CD4-positive, alpha-beta memory T cell (primary cell): ENCODE results near the gene SLC35A2. TPM values are rescaled to one million over a fixed set of nuclear protein-coding genes. Genes with fewer than 3 reads are reported as not detected.

Experiments
- CTCF ChIA-PET: fragments of 350-600 bp; sonication (Branson Sonifier 250); formaldehyde crosslinking; loops from one replicate; lab custom pipeline; 2021; ENCODE audit warnings: inconsistent platforms; ENCODE audit not compliant: partially characterized antibody; lab: Charles Lee
- POLR2A ChIA-PET: fragments of 350-600 bp; sonication (Branson Sonifier 250); formaldehyde crosslinking; loops from one replicate; lab custom pipeline; 2021; ENCODE audit not compliant: partially characterized antibody; lab: Charles Lee
- DNase-seq, 5 donors: peaks; one replicate each; pipeline versions ENCODE4 v3.0.0 to v3.0.0-alpha.2; 2020 to 2022; ENCODE audit warnings: mixed read lengths in 1 of 5
- H3K27ac ChIP-seq: one replicate; pipeline ENCODE4 v1.7.0; 2013; ENCODE audit warnings: low read depth, low read length
- H3K27me3 ChIP-seq: 2 replicates; pipeline ENCODE4 v1.7.0; 2013; ENCODE audit warnings: mild to moderate bottlenecking, low read length, moderate library complexity; ENCODE audit not compliant: insufficient read depth
- H3K36me3 ChIP-seq: 2 replicates; pipeline ENCODE4 v1.7.0; 2013; ENCODE audit warnings: mild to moderate bottlenecking, low read length, moderate library complexity; ENCODE audit not compliant: insufficient read depth
- H3K4me1 ChIP-seq: 2 replicates; pipeline ENCODE4 v1.7.0; 2013; ENCODE audit warnings: mild to moderate bottlenecking, low read length, moderate library complexity; ENCODE audit not compliant: insufficient read depth
- H3K4me3 ChIP-seq, 2 donors: one replicate each; pipeline ENCODE4 v1.7.0; 2013; ENCODE audit warnings: low read length in 2 of 2, mild to moderate bottlenecking in 1 of 2
- H3K9me3 ChIP-seq, 2 donors: one replicate each; pipeline ENCODE4 v1.7.0; 2013; ENCODE audit warnings: low read length in 2 of 2, control low read depth in 1 of 2; ENCODE audit not compliant: control insufficient read depth in 1 of 2
- H3K27ac Mint-ChIP-seq, 7 donors: one replicate each; pipeline ENCODE4 v1.8.0; 2020 to 2021; ENCODE audit warnings: mixed read lengths in 7 of 7, mild to moderate bottlenecking in 6 of 7, inconsistent platforms in 3 of 7, moderate library complexity in 3 of 7
- H3K27me3 Mint-ChIP-seq, 2 donors: one replicate each; pipeline ENCODE4 v1.8.0; 2020 to 2021; ENCODE audit warnings: mixed read lengths in 2 of 2
- H3K36me3 Mint-ChIP-seq, 2 donors: one replicate each; pipeline ENCODE4 v1.8.0; 2020 to 2021; ENCODE audit warnings: mixed read lengths in 2 of 2, inconsistent platforms in 1 of 2, mild to moderate bottlenecking in 1 of 2
- H3K4me1 Mint-ChIP-seq, 4 donors: one replicate each; pipeline ENCODE4 v1.8.0; 2020 to 2021; ENCODE audit warnings: mixed read lengths in 4 of 4, mild to moderate bottlenecking in 1 of 4
- H3K4me3 Mint-ChIP-seq, 8 donors: one replicate each; pipeline ENCODE4 v1.8.0; 2020 to 2021; ENCODE audit warnings: mixed read lengths in 8 of 8, mild to moderate bottlenecking in 7 of 8, moderate library complexity in 6 of 8, inconsistent platforms in 3 of 8
- H3K9me3 Mint-ChIP-seq, 8 donors: one replicate each; pipeline ENCODE4 v1.8.0; 2020 to 2021; ENCODE audit warnings: mixed read lengths in 8 of 8, mild to moderate bottlenecking in 5 of 8, inconsistent platforms in 3 of 8, moderate library complexity in 1 of 8
- intact Hi-C: fragments of 100-400 bp; cut with micrococcal nuclease; formaldehyde crosslinking; loops from one replicate; pipeline ENCODE4 v1.15.1; 2023
- polyA plus RNA-seq, 2 donors: library from polyadenylated mRNA; unstranded; fragments of 300-500 nt; fragmentation: Illumina TruSeq; gene quantifications; one replicate each; pipeline ENCODE4 v1.2.3, GENCODE V29; 2021
- total RNA-seq, 2 experiments: library from RNA; stranded (reverse); gene quantifications; one replicate each; pipeline ENCODE4 v1.2.3, GENCODE V29; 2021

SLC35A2 gene
- total and polyA plus RNA-seq, 4 experiments from 2014 or later: 11.8 to 15.8 (median 14.1) TPM

GRCh38 chrX:48939524-48940228 is 28.2 kb upstream of the SLC35A2 start:
- intact Hi-C loops: loop anchor here (1.0 to 2.0 kb wide), 2 partner anchors 17 to 291 kb away; partner anchors contain the start of gene OTUD5
- Histone ChIP-seq H3K27ac (peak overlapping the region; percentile 94), H3K4me3 (peak overlapping the region in 1 of 2 donors; percentile 41), H3K36me3 (no peaks in the 10 kb centered on the region), H3K4me1 (peaks cover 98% of the 10 kb centered on the region), H3K27me3 (no peaks in the 10 kb centered on the region), H3K9me3 (no peaks in the 10 kb centered on the region)
- peak; percentile 43 to 61 (median 54) for DNase-seq
- Mint-ChIP-seq H3K4me3 (peak overlapping the region; percentile 71 to 87 (median 80)), H3K36me3 (peaks cover 6 to 46% of the 10 kb centered on the region in 2 donors), H3K27ac (peak overlapping the region; percentile 92 to 99 (median 96)), H3K27me3 (no peaks in the 10 kb centered on the region), H3K9me3 (peaks cover 0 to 7% (median 0%) of the 10 kb centered on the region in 8 donors), H3K4me1 (peaks cover 69 to 97% (median 85%) of the 10 kb centered on the region in 4 donors)
- ChIA-PET POLR2A (interaction anchor here (1.0 to 11.3 kb wide), 16 partner anchors 10 to 291 kb away, joined by 3 to 235 read pairs (median 6); partner anchors contain the start of genes GRIPAP1, HDAC6, OTUD5 and PIM2), CTCF (interaction anchor here (0.8 to 4.2 kb wide), 7 partner anchors 9 to 291 kb away, joined by 3 to 23 read pairs (median 3); partner anchors contain the start of gene SLC35A2)

- POLR2A ChIA-PET: interaction anchor here (1.1 to 11.3 kb wide), 16 partner anchors 9 to 291 kb away, joined by 3 to 235 read pairs (median 6); partner anchors contain the start of genes GRIPAP1, HDAC6, OTUD5 and PIM2
Observed at GRCh38 chrX:48938721-48939425, 27.4 kb upstream of the SLC35A2 start.

GRCh38 chrX:48937054-48937907 is 25.8 kb upstream of the SLC35A2 start:
- CTCF ChIA-PET: interaction anchor here (0.9 to 4.2 kb wide), 14 partner anchors 9 to 289 kb away, joined by 3 to 23 read pairs (median 8); partner anchors contain the start of genes PIM2, PQBP1 and TIMM17B

More at GRCh38 chrX:48938721-48939425, 27.4 kb upstream of the SLC35A2 start:
- Histone ChIP-seq H3K4me3 (peak overlapping the region; percentile 3 to 41), H3K27me3 (no peaks in the 10 kb centered on the region), H3K9me3 (no peaks in the 10 kb centered on the region), H3K4me1 (peaks cover 98% of the 10 kb centered on the region), H3K27ac (peak overlapping the region; percentile 94), H3K36me3 (peaks cover 2% of the 10 kb centered on the region)
- H3K27me3 Mint-ChIP-seq: no peaks in the 10 kb centered on the region
- H3K9me3 Mint-ChIP-seq: peaks cover 0 to 7% (median 0%) of the 10 kb centered on the region in 8 donors
- H3K4me1 Mint-ChIP-seq: peaks cover 72 to 98% (median 89%) of the 10 kb centered on the region in 4 donors
- intact Hi-C loops: loop anchor here (1.0 to 2.0 kb wide), 2 partner anchors 18 to 291 kb away; partner anchors contain the start of gene OTUD5
- CTCF ChIA-PET: interaction anchor here (0.8 to 4.2 kb wide), 6 partner anchors 10 to 291 kb away, joined by 3 to 23 read pairs (median 8); no protein-coding TSS in a partner anchor
- H3K36me3 Mint-ChIP-seq: peaks cover 14 to 54% of the 10 kb centered on the region in 2 donors
- peak; percentile 73 to 88 (median 78) for DNase-seq
- H3K27ac Mint-ChIP-seq: peak overlapping the region; percentile 92 to 99 (median 96)
- peak overlapping the region; percentile 71 to 87 (median 80) for H3K4me3 Mint-ChIP-seq

DNA sequence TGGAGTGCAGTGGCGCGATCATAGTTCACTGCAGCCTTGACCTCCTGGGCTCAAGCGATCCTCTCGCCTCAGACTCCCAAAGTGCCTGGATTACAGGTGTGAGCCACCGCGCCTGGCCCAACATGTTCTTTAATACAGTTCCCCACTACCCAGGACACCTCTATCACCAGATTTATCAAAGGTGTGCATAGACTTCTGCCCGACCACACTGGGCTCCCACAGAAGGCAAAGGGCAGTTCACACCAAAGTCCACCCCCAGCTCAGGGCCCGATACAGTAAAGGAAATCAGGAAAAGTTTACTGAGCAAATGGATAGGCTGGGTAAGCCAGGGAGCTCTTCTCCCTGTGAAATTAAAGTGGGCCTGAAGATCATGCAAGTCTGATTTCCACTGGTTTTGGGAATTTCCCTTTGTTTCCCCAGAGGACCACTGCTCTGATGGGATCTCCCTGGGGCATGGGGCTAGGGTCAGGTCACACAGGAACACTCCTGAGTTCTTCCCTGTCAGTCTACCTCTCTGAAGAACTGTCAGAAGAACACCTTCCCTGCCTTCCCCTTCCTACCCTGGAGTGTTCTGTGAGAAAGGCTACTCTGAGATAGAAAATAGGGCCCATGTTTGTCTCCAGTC is 25.1 kb upstream of the SLC35A2 start:
- H3K27ac ChIP-seq: peak overlapping the region; percentile 94
- H3K27ac Mint-ChIP-seq: peak overlapping the region; percentile 92 to 99 (median 96)
- POLR2A ChIA-PET: interaction anchor here (0.9 to 11.3 kb wide), 17 partner anchors 9 to 253 kb away, joined by 3 to 235 read pairs (median 10); partner anchors contain the start of genes GRIPAP1, KCND1, OTUD5 and PIM2
- intact Hi-C loops: loop anchor here (1.0 to 2.0 kb wide), 4 partner anchors 9 to 305 kb away; partner anchors contain the start of gene PIM2
- DNase-seq: no peak
- peaks cover 56 to 83% (median 73%) of the 10 kb centered on the region in 4 donors for H3K4me1 Mint-ChIP-seq
- H3K36me3 ChIP-seq: peaks cover 5% of the 10 kb centered on the region
- H3K27me3 ChIP-seq: no peaks in the 10 kb centered on the region
- H3K36me3 Mint-ChIP-seq: peaks cover 20 to 43% of the 10 kb centered on the region in 2 donors
- H3K9me3 ChIP-seq: no peaks in the 10 kb centered on the region
- peaks cover 85% of the 10 kb centered on the region for H3K4me1 ChIP-seq
- CTCF ChIA-PET: interaction anchor here (0.9 to 4.2 kb wide), 12 partner anchors 10 to 288 kb away, joined by 3 to 23 read pairs (median 10); partner anchors contain the start of genes PIM2, PQBP1 and TIMM17B
- peaks cover 0 to 5% (median 0%) of the 10 kb centered on the region in 8 donors for H3K9me3 Mint-ChIP-seq
- H3K4me3 ChIP-seq: peak overlapping the region in 1 of 2 donors; percentile 58
- H3K27me3 Mint-ChIP-seq: no peaks in the 10 kb centered on the region
- H3K4me3 Mint-ChIP-seq: peak overlapping the region; percentile 73 to 87 (median 83)

More at GRCh38 chrX:48937054-48937907, 25.8 kb upstream of the SLC35A2 start:
- H3K4me1 Mint-ChIP-seq: peaks cover 63 to 91% (median 80%) of the 10 kb centered on the region in 4 donors
- H3K27ac Mint-ChIP-seq: peak overlapping the region; percentile 92 to 99 (median 96)
- peak overlapping the region; percentile 73 to 87 (median 83) for H3K4me3 Mint-ChIP-seq
- Histone ChIP-seq H3K9me3 (no peaks in the 10 kb centered on the region), H3K27me3 (no peaks in the 10 kb centered on the region), H3K4me1 (peaks cover 93% of the 10 kb centered on the region), H3K36me3 (peaks cover 5% of the 10 kb centered on the region), H3K27ac (peak overlapping the region; percentile 94), H3K4me3 (peak overlapping the region; percentile 29 to 58)
- intact Hi-C loops: loop anchor here (1.0 to 2.0 kb wide), 4 partner anchors 8 to 306 kb away; partner anchors contain the start of gene PIM2
- no peaks in the 10 kb centered on the region for H3K27me3 Mint-ChIP-seq
- H3K9me3 Mint-ChIP-seq: peaks cover 0 to 7% (median 0%) of the 10 kb centered on the region in 8 donors
- POLR2A ChIA-PET: interaction anchor here (0.6 to 11.3 kb wide), 20 partner anchors 9 to 254 kb away, joined by 3 to 235 read pairs (median 6); partner anchors contain the start of genes GRIPAP1, HDAC6, KCND1 and OTUD5
- peak; percentile 92 to 95 (median 92) for DNase-seq
- peaks cover 20 to 49% of the 10 kb centered on the region in 2 donors for H3K36me3 Mint-ChIP-seq

GRCh38 chrX:48935301-48935670 is 23.8 kb upstream of the SLC35A2 start:
- no peak for DNase-seq
- ChIA-PET CTCF (interaction anchor here (2.8 kb wide), 1 partner anchor 43 kb away, joined by 17 read pairs; no protein-coding TSS in a partner anchor), POLR2A (interaction anchor here (1.5 to 11.3 kb wide), 3 partner anchors 8 to 22 kb away, joined by 4 to 235 read pairs (median 10); partner anchors contain the start of gene PIM2)
- Mint-ChIP-seq H3K27ac (peak overlapping the region; percentile 95 to 99 (median 97)), H3K36me3 (peaks cover 21 to 49% of the 10 kb centered on the region in 2 donors), H3K4me3 (peak overlapping the region in 6 of 8 donors; percentile 39 to 80 (median 70)), H3K9me3 (peaks cover 0 to 5% (median 0%) of the 10 kb centered on the region in 8 donors), H3K4me1 (peaks cover 49 to 75% (median 65%) of the 10 kb centered on the region in 4 donors), H3K27me3 (no peaks in the 10 kb centered on the region)
- no peaks in the 10 kb centered on the region for H3K9me3 ChIP-seq
- no peaks in the 10 kb centered on the region for H3K27me3 ChIP-seq
- intact Hi-C loops: no loop called here
- peaks cover 5% of the 10 kb centered on the region for H3K36me3 ChIP-seq
- peaks cover 73% of the 10 kb centered on the region for H3K4me1 ChIP-seq
- H3K27ac ChIP-seq: peak overlapping the region; percentile 68
- no peak overlapping the region for H3K4me3 ChIP-seq
